ENCODE data around the gene NKX6-1.

The NKX6-1 gene

GRCh38 chr4:84474107-84474506, 25.0 kb downstream of the NKX6-1 start:
- H3K4me1 ChIP-seq (ENCODE audit: control insufficient read depth, insufficient read depth, low read length), result no peaks in the 10 kb centered on the region
- no peak overlapping the region for H3K4me3 ChIP-seq (ENCODE audit: low read depth, low read length)
- H3K9me3 ChIP-seq (ENCODE audit: control insufficient read depth, insufficient read depth, low read depth, low read length), result no peaks in the 10 kb centered on the region
- no peak overlapping the region for H3K27ac ChIP-seq (ENCODE audit: low read depth, low read length)
- peaks cover 8% of the 10 kb centered on the region; the same call in 1 of the 2 replicates for H3K27me3 ChIP-seq (ENCODE audit: control insufficient read depth, insufficient read depth, low read length)
- H3K36me3 ChIP-seq (ENCODE audit: control insufficient read depth, insufficient read depth, low read length), result no peaks in the 10 kb centered on the region
- no peak overlapping the region for H3K9ac ChIP-seq (ENCODE audit: low read length)

GRCh38 chr4:84472154-84472553, 26.9 kb downstream of the NKX6-1 start:
- Histone ChIP-seq H3K4me3 (ENCODE audit: low read depth, low read length) (no peak overlapping the region), H3K36me3 (ENCODE audit: control insufficient read depth, insufficient read depth, low read length) (no peaks in the 10 kb centered on the region), H3K27me3 (ENCODE audit: control insufficient read depth, insufficient read depth, low read length) (no peaks in the 10 kb centered on the region), H3K9me3 (ENCODE audit: control insufficient read depth, insufficient read depth, low read depth, low read length) (no peaks in the 10 kb centered on the region), H3K9ac (ENCODE audit: low read length) (no peak overlapping the region), H3K4me1 (ENCODE audit: control insufficient read depth, insufficient read depth, low read length) (peaks cover 4% of the 10 kb centered on the region), H3K27ac (ENCODE audit: low read depth, low read length) (no peak overlapping the region)

- Histone ChIP-seq H3K9me3 (ENCODE audit: control insufficient read depth, insufficient read depth, low read depth, low read length) (no peaks in the 10 kb centered on the region), H3K36me3 (ENCODE audit: control insufficient read depth, insufficient read depth, low read length) (no peaks in the 10 kb centered on the region), H3K27me3 (ENCODE audit: control insufficient read depth, insufficient read depth, low read length) (no peaks in the 10 kb centered on the region), H3K4me3 (ENCODE audit: low read depth, low read length) (no peak overlapping the region), H3K27ac (ENCODE audit: low read depth, low read length) (no peak overlapping the region), H3K4me1 (ENCODE audit: control insufficient read depth, insufficient read depth, low read length) (peaks cover 4% of the 10 kb centered on the region), H3K9ac (ENCODE audit: low read length) (no peak overlapping the region)
Measured at GRCh38 chr4:84470204-84470785, 28.8 kb downstream of the NKX6-1 start.

GRCh38 chr4:84467601-84468000, 31.5 kb downstream of the NKX6-1 start:
- Histone ChIP-seq H3K36me3 (ENCODE audit: control insufficient read depth, insufficient read depth, low read length) (no peaks in the 10 kb centered on the region), H3K27ac (ENCODE audit: low read depth, low read length) (no peak overlapping the region), H3K27me3 (ENCODE audit: control insufficient read depth, insufficient read depth, low read length) (no peaks in the 10 kb centered on the region), H3K4me1 (ENCODE audit: control insufficient read depth, insufficient read depth, low read length) (peaks cover 4% of the 10 kb centered on the region), H3K4me3 (ENCODE audit: low read depth, low read length) (no peak overlapping the region), H3K9ac (ENCODE audit: low read length) (no peak overlapping the region), H3K9me3 (ENCODE audit: control insufficient read depth, insufficient read depth, low read depth, low read length) (no peaks in the 10 kb centered on the region)

GRCh38 chr4:84459783-84460182, 39.3 kb downstream of the NKX6-1 start:
- Histone ChIP-seq H3K27me3 (ENCODE audit: control insufficient read depth, insufficient read depth, low read length) (no peaks in the 10 kb centered on the region), H3K36me3 (ENCODE audit: control insufficient read depth, insufficient read depth, low read length) (no peaks in the 10 kb centered on the region), H3K9me3 (ENCODE audit: control insufficient read depth, insufficient read depth, low read depth, low read length) (no peaks in the 10 kb centered on the region), H3K27ac (ENCODE audit: low read depth, low read length) (no peak overlapping the region), H3K9ac (ENCODE audit: low read length) (no peak overlapping the region), H3K4me3 (ENCODE audit: low read depth, low read length) (no peak overlapping the region), H3K4me1 (ENCODE audit: control insufficient read depth, insufficient read depth, low read length) (peaks cover 7% of the 10 kb centered on the region; the same call in 1 of the 2 replicates)

- Histone ChIP-seq H3K36me3 (ENCODE audit: control insufficient read depth, insufficient read depth, low read length) (no peaks in the 10 kb centered on the region), H3K27ac (ENCODE audit: low read depth, low read length) (no peak overlapping the region)
Measured at GRCh38 chr4:84456157-84456556, 42.9 kb downstream of the NKX6-1 start.

GRCh38 chr4:84455697-84456096, 43.4 kb downstream of the NKX6-1 start:
- H3K27me3 ChIP-seq (ENCODE audit: control insufficient read depth, insufficient read depth, low read length), result no peaks in the 10 kb centered on the region
- no peaks in the 10 kb centered on the region for H3K36me3 ChIP-seq (ENCODE audit: control insufficient read depth, insufficient read depth, low read length)
- no peaks in the 10 kb centered on the region for H3K9me3 ChIP-seq (ENCODE audit: control insufficient read depth, insufficient read depth, low read depth, low read length)
- no peak overlapping the region for H3K9ac ChIP-seq (ENCODE audit: low read length)
- peaks cover 7% of the 10 kb centered on the region; the same call in 1 of the 2 replicates for H3K4me1 ChIP-seq (ENCODE audit: control insufficient read depth, insufficient read depth, low read length)
- H3K4me3 ChIP-seq (ENCODE audit: low read depth, low read length), result no peak overlapping the region
- no peak overlapping the region for H3K27ac ChIP-seq (ENCODE audit: low read depth, low read length)

More at GRCh38 chr4:84456157-84456556, 42.9 kb downstream of the NKX6-1 start:
- no peak overlapping the region for H3K9ac ChIP-seq (ENCODE audit: low read length)
- H3K27me3 ChIP-seq (ENCODE audit: control insufficient read depth, insufficient read depth, low read length), result no peaks in the 10 kb centered on the region
- H3K4me1 ChIP-seq (ENCODE audit: control insufficient read depth, insufficient read depth, low read length), result peaks cover 7% of the 10 kb centered on the region; the same call in 1 of the 2 replicates
- no peak overlapping the region for H3K4me3 ChIP-seq (ENCODE audit: low read depth, low read length)
- H3K9me3 ChIP-seq (ENCODE audit: control insufficient read depth, insufficient read depth, low read depth, low read length), result no peaks in the 10 kb centered on the region

- Histone ChIP-seq H3K36me3 (ENCODE audit: control insufficient read depth, insufficient read depth, low read length) (no peaks in the 10 kb centered on the region), H3K4me3 (ENCODE audit: low read depth, low read length) (no peak overlapping the region), H3K9ac (ENCODE audit: low read length) (no peak overlapping the region), H3K27ac (ENCODE audit: low read depth, low read length) (no peak overlapping the region), H3K4me1 (ENCODE audit: control insufficient read depth, insufficient read depth, low read length) (peaks cover 7% of the 10 kb centered on the region; the same call in 1 of the 2 replicates), H3K9me3 (ENCODE audit: control insufficient read depth, insufficient read depth, low read depth, low read length) (no peaks in the 10 kb centered on the region), H3K27me3 (ENCODE audit: control insufficient read depth, insufficient read depth, low read length) (no peaks in the 10 kb centered on the region)
Measured at GRCh38 chr4:84451546-84451945, 47.5 kb downstream of the NKX6-1 start.

- no peaks in the 10 kb centered on the region for H3K36me3 ChIP-seq (ENCODE audit: control insufficient read depth, insufficient read depth, low read length)
- H3K9me3 ChIP-seq (ENCODE audit: control insufficient read depth, insufficient read depth, low read depth, low read length), result no peaks in the 10 kb centered on the region
- H3K9ac ChIP-seq (ENCODE audit: low read length), result no peak overlapping the region
Measured at GRCh38 chr4:84443523-84443922, 55.6 kb downstream of the NKX6-1 start.

GRCh38 chr4:84442778-84443177, 56.3 kb downstream of the NKX6-1 start:
- H3K4me1 ChIP-seq (ENCODE audit: control insufficient read depth, insufficient read depth, low read length), result no peaks in the 10 kb centered on the region
- H3K27me3 ChIP-seq (ENCODE audit: control insufficient read depth, insufficient read depth, low read length), result no peaks in the 10 kb centered on the region
- no peak overlapping the region for H3K27ac ChIP-seq (ENCODE audit: low read depth, low read length)
- H3K36me3 ChIP-seq (ENCODE audit: control insufficient read depth, insufficient read depth, low read length), result no peaks in the 10 kb centered on the region
- no peaks in the 10 kb centered on the region for H3K9me3 ChIP-seq (ENCODE audit: control insufficient read depth, insufficient read depth, low read depth, low read length)
- no peak overlapping the region for H3K4me3 ChIP-seq (ENCODE audit: low read depth, low read length)
- H3K9ac ChIP-seq (ENCODE audit: low read length), result no peak overlapping the region

More at GRCh38 chr4:84443523-84443922, 55.6 kb downstream of the NKX6-1 start:
- no peak overlapping the region for H3K4me3 ChIP-seq (ENCODE audit: low read depth, low read length)
- no peak overlapping the region for H3K27ac ChIP-seq (ENCODE audit: low read depth, low read length)
- no peaks in the 10 kb centered on the region for H3K27me3 ChIP-seq (ENCODE audit: control insufficient read depth, insufficient read depth, low read length)
- no peaks in the 10 kb centered on the region for H3K4me1 ChIP-seq (ENCODE audit: control insufficient read depth, insufficient read depth, low read length)

Data from HUES6 (cell line).